GM19438 (cell line): ENCODE results near the gene NOTO.

Experiments used
- ATAC-seq: cut with Tn5 transposase; IDR thresholded peaks from one replicate; pipeline ENCODE4 v1.9.1; 2021; ENCODE audit warnings: low read depth; ENCODE audit not compliant: unreplicated experiment

Gene NOTO

GRCh38 chr2:73255907-73256617 is 53.7 kb downstream of the NOTO start:
- ATAC-seq = no peak

DNA sequence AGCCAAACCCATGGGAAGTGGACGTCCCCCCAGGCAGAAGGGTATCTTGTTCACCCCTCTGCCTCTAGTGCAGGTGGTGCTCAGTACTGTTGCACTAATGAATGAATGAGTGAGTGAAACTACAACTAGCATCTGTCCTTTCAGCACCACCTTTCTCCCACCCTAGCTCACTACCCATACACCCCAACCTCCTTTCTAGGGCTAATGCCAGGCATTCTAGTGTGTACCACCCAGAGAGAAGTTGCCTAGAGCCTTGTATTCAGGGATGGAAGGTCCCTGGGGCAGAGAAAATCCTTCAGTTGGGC is 54.2 kb downstream of the NOTO start:
- no peak for ATAC-seq

DNA sequence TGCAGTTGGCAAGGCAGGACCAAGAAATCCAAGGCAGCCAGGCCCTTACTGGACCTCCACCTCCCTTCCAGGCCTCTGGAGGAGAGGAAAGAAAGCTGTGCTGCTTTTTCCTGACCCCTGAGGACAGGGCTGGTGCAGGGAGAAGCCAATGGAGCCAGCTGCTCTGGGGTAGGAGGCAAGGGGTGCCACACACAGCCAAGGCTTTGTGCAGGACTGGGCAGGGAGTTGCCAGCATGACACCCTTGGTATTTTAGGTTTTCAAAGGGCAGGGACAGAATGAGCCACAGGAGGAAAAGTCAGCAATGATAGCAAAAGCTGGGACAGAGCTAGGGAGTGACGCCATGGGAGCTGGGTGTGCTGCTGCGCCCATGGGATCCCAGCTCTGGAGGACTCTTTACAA is 54.6 kb downstream of the NOTO start:
- ATAC-seq = no peak

DNA sequence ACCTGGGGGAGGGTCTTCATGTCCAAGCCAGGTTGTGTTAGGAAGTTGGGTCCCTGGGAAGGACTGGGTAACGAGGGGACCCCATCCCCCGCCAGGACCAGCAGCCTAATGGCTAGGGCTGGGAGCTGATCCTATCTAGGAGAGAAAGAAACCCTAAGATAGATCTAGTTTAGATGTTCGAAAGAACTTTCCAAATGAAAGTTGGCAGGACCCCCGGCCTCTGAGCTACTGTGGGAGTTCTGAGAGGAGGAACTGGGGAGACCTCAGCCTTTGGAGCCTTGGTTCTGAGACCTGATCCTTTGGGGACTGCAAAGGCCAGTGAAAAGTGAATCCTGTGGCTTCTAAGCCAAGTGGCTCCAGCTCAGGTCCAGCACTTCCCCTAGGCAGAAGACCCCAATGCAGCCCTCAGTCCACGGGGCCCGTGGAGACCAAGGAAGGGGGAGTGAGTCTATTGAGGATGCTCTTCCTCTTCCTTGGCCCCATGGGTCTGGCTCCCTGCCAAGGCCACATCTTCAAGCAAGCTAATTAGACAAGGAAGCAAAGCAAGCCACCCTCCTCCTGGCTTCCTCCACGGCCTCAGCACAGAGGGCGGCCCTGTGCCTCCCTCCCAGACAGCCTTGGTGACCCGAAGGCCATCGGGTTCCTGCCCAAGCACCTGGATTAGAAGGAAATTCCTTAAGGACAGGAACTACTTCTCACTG is 55.2 kb downstream of the NOTO start:
- no peak for ATAC-seq

- ATAC-seq = no peak
These were observed 56.0 kb downstream of the NOTO start for GRCh38 chr2:73258186-73258912.

DNA sequence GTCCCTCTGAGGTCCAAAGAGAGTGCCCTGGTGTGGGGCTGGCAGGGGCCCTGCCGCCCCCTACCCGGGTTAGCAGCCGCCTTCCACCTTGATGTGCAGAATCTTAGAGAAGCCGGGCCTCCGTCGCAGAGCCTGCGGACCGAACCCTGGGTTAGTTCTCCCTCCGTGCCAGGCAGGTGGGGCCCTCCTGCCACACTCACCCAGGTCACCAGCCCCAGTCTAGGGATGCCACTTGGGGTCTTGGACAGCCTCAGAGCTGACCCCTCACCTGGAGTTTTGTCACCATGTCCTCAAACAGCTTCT is 56.5 kb downstream of the NOTO start:
- no peak for ATAC-seq

DNA sequence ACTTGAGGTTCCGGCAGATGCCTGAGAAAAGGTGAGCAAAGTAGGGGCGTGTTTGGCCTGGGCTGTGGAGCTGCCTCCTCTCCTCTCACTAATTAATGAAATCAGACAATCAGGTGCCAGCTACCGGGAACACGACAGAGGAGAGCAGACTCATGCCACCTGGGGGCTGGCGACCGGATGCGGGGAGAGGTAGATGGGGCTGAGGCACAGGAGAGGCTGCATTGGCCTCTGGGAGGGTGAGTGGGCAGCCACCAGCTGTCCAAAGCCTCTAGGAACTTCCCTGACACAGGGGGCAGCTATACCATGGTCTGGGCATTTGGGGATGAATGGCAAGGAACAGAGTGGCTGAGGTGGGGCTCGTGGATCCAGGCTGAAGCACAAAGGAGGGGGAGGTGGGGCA is 56.9 kb downstream of the NOTO start:
- ATAC-seq = no peak

DNA sequence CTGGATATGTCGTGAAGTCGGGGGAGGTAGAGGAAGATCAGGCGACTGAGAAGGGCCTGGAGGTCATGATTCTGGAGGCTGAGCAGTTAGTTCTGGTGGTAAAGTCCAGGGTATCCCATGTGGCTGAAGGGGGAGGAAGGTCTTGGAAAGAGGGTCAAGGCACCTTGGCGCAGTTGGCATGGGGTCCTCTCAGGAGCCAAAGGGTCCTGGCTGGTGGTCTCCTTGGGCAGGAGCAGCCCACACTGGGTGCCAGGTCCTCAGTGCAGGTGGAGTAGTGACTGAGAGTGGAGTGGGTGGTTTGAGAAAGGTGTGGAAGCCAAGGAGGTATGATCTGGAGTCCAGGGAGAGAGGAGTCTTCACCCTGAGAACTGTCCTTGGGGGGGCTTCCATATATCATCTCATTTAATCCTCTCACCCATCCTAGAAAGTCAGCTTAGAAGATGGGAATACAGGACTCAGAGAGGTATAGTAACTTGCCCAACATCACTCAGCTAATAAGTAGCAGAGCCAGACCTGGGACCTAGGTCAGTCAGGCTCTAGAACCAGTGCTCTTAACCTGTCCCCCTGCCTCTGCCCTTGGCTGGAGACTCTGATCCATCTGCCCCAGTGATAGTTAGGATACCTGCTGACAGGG is 57.4 kb downstream of the NOTO start:
- no peak for ATAC-seq

- no peak for ATAC-seq
These were observed 58.1 kb downstream of the NOTO start for GRCh38 chr2:73260338-73260984.
